Measurements from ENCODE around the gene HOPX.

- TF ChIP-seq CTCF (IDR thresholded peaks at IDR 0.05; ENCODE audit: insufficient read depth, low read length) (no peak), REST (IDR thresholded peaks at IDR 0.05; ENCODE audit: insufficient replicate concordance, low read depth) (no peak)
These were observed 30.1 kb downstream of the HOPX start for GRCh38 chr4:56651056-56651350.

Measured in HL-60 (cell line).